Thoracic aorta (tissue), 2 donors: Measurements from ENCODE around the gene PTPN4. TPM values are rescaled to one million over a fixed set of nuclear protein-coding genes. Genes with fewer than 3 reads are reported as not detected.
"Not testable (repeated sequence)": the region's sequence is repeated elsewhere in the genome, so short reads cannot be mapped to it uniquely, and the experiment has no call there.

Experiments
- ATAC-seq: fragments of 150-250 bp; one replicate; pipeline ENCODE4 v1.8.0; 2017; ENCODE audit warnings: low read depth; ENCODE audit not compliant: insufficient number of reproducible peaks, low FRiP score
- DNase-seq: peaks from one replicate; pipeline ENCODE4 v3.0.0-alpha.2; 2020; ENCODE audit warnings: low spot score
- H3K27ac ChIP-seq, 2 donors: fragments of 200-600 bp; sonication (generic); 1 replicate in 1 of 2; 2 replicates in 1 of 2; pipeline ENCODE4 v1.5.1; 2016; ENCODE audit warnings: mild to moderate bottlenecking in 2 of 2, moderate library complexity in 2 of 2
- H3K27me3 ChIP-seq: fragments of 200-600 bp; sonication (generic); replicated peaks from 2 replicates; pipeline ENCODE4 v1.6.0; 2016; ENCODE audit warnings: mild to moderate bottlenecking; ENCODE audit not compliant: insufficient read depth
- H3K36me3 ChIP-seq: fragments of 200-600 bp; sonication (generic); one replicate; pipeline ENCODE4 v1.5.1; 2016
- H3K4me1 ChIP-seq, 2 donors: fragments of 200-600 bp; sonication (generic); 1 replicate in 1 of 2; 2 replicates in 1 of 2; pipeline versions ENCODE4 v1.5.1 to v1.6.0; 2016; ENCODE audit warnings: low read depth in 2 of 2, mild to moderate bottlenecking in 1 of 2; ENCODE audit not compliant: control insufficient read depth in 1 of 2
- H3K4me3 ChIP-seq: fragments of 200-600 bp; sonication (generic); 2 replicates; pipeline ENCODE4 v1.5.1; 2016; ENCODE audit warnings: mild to moderate bottlenecking
- H3K9me3 ChIP-seq: fragments of 200-600 bp; sonication (generic); 2 replicates; pipeline ENCODE4 v1.5.1; 2016
- CTCF ChIP-seq: fragments of 200-600 bp; sonication (generic); IDR thresholded peaks from one replicate; pipeline ENCODE4 v1.5.1; 2019; ENCODE audit warnings: antibody characterized with exemption
- total RNA-seq, 2 donors: library from RNA; depleted of rRNA; stranded (reverse); fragments of >200 nt; gene quantifications; one replicate each; pipeline versions ENCODE4 v1.1.0 to v1.2.3, GENCODE V29; 2016

Gene PTPN4
- total RNA-seq, 2 donors from 2014 or later: 18.5 to 43.3 TPM

GRCh38 chr2:119960821-119961220, 201.1 kb downstream of the PTPN4 start:
- Histone ChIP-seq H3K36me3 (peaks cover 3% of the 10 kb centered on the region), H3K27ac (no peak overlapping the region), H3K9me3 (no peaks in the 10 kb centered on the region), H3K4me1 (no peaks in the 10 kb centered on the region), H3K27me3 (no peaks in the 10 kb centered on the region), H3K4me3 (no peak overlapping the region)
- DNase-seq (no peak), ATAC-seq (no peak)
- no peak for TF ChIP-seq CTCF

- no peaks in the 10 kb centered on the region for H3K4me1 ChIP-seq
- no peak for ATAC-seq
- H3K36me3 ChIP-seq: no peaks in the 10 kb centered on the region
- H3K9me3 ChIP-seq: no peaks in the 10 kb centered on the region
- no peak for TF ChIP-seq CTCF
- no peak overlapping the region for H3K27ac ChIP-seq
- no peaks in the 10 kb centered on the region for H3K27me3 ChIP-seq
- DNase-seq: no peak
- no peak overlapping the region for H3K4me3 ChIP-seq
Observed at GRCh38 chr2:119981896-119982295, 222.2 kb downstream of the PTPN4 start.

DNA sequence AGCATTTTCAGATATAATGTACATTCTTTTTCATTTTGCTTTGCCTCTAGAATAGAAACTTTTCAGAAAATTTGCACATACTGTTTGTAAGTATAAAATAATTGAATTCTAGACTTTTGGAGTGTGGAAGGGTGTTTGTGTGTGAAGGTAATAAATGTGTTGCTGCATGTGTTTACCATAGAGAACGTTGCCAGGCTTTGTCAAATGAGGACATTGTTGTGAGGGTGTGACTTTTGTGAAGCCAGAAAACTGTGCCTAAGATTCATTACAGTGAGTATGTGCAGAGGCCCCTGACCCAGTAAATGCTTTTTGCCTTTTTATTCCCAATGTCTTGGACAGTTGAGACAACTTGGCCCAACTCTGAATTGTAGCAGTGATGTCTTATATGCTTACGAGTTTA, 222.8 kb downstream of the PTPN4 start:
- H3K27me3 ChIP-seq: no peaks in the 10 kb centered on the region
- no peak for TF ChIP-seq CTCF
- no peak overlapping the region for H3K27ac ChIP-seq
- no peak for DNase-seq
- ATAC-seq: no peak
- H3K9me3 ChIP-seq: no peaks in the 10 kb centered on the region
- H3K4me3 ChIP-seq: no peak overlapping the region
- H3K36me3 ChIP-seq: no peaks in the 10 kb centered on the region
- no peaks in the 10 kb centered on the region for H3K4me1 ChIP-seq

GRCh38 chr2:119983108-119983507, 223.4 kb downstream of the PTPN4 start:
- ATAC-seq (no peak), DNase-seq (no peak)
- Histone ChIP-seq H3K27ac (no peak overlapping the region), H3K4me1 (no peaks in the 10 kb centered on the region), H3K27me3 (no peaks in the 10 kb centered on the region), H3K36me3 (no peaks in the 10 kb centered on the region), H3K9me3 (no peaks in the 10 kb centered on the region), H3K4me3 (no peak overlapping the region)
- no peak for TF ChIP-seq CTCF

DNA sequence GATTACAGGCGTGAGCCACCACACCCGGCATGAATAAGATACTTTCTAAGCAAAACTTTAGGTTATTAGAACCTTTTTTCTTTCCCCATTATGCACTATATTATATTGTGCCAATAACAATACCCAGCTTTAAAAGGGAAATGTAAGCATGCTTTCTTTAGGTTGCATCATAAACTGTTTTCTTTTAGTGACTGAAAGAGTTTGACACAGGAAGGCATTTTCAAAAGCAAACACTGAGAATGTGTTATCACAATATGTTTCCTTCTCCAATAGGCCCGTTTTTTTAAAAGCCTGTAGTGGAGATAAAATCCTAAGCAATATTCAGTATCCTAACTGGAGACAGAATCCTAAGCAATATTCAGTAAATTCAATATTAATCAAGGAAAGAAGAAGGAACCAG, 236.4 kb downstream of the PTPN4 start:
- Histone ChIP-seq H3K27ac (no peak overlapping the region), H3K4me1 (no peaks in the 10 kb centered on the region), H3K4me3 (no peak overlapping the region), H3K27me3 (no peaks in the 10 kb centered on the region), H3K36me3 (no peaks in the 10 kb centered on the region), H3K9me3 (no peaks in the 10 kb centered on the region)
- no peak for DNase-seq
- no peak for ATAC-seq
- no peak for TF ChIP-seq CTCF

- not testable (repeated sequence) for H3K4me1 ChIP-seq, H3K27ac ChIP-seq, ATAC-seq, DNase-seq, H3K9me3 ChIP-seq, H3K27me3 ChIP-seq, H3K36me3 ChIP-seq, H3K4me3 ChIP-seq
Observed at GRCh38 chr2:119996896-119997891, 237.5 kb downstream of the PTPN4 start.
